NB4 (cell line): ENCODE results near the gene XRCC1.
"Not testable (repeated sequence)": the region's sequence is repeated elsewhere in the genome, so short reads cannot be mapped to it uniquely, and the experiment has no call there.

Experiments used
- DNase-seq: peaks from one replicate; pipeline ENCODE4 v3.0.0; 2010; ENCODE audit warnings: low read depth
- H3K4me3 ChIP-seq: one replicate; pipeline ENCODE4 v1.5.1; 2011; ENCODE audit warnings: mild to moderate bottlenecking, low read depth, low read length, moderate library complexity
- MYC ChIP-seq: IDR thresholded peaks from 2 replicates; pipeline ENCODE4 v1.6.1; 2011; ENCODE audit warnings: low read depth, low read length
- POLR2A ChIP-seq: IDR thresholded peaks from 2 replicates; pipeline ENCODE4 v1.6.1; 2011; ENCODE audit warnings: mild to moderate bottlenecking; ENCODE audit not compliant: insufficient read length; ENCODE audit errors: extremely low read depth
- TF ChIP-seq, protein P1 (sequence below): IDR thresholded peaks from 2 replicates; pipeline ENCODE4 v1.6.1; 2011; ENCODE audit warnings: low read depth, low read length
- TF ChIP-seq, protein P2 (sequence below): IDR thresholded peaks from one replicate; pipeline ENCODE4 v1.5.1; 2012; ENCODE audit warnings: low read depth, low read length

The XRCC1 gene

DNA sequence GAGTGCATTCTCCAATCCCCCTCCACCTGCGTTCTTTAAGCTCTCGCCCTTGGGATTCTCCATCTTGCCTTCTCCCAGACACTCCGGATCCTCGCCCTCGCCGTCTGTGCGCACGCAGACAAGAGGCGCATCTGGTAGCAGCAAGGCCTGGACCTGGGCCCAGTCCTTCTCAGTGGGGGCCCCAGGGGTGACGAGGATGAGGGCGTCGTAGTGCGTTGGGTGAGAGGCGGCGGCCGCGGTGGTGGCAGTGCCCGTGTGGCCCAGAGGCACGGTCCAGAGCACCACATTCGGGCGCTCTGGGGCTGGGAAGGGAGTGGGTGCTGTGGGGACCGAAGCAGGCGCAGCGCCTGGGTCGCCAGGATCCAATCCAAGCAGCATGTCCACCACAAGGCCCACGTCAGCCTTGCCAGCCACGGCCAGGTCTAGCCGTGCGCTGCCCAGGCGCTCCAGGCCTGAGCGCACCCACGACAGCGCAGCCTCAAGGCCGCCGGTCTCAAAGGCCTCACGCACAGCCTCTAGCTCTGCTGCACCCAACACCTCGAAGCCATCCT, 17.5 kb upstream of the XRCC1 start:
- no peak overlapping the region for H3K4me3 ChIP-seq
- TF ChIP-seq MYC (no peak), POLR2A (no peak)
- TF ChIP-seq, protein P1, sequence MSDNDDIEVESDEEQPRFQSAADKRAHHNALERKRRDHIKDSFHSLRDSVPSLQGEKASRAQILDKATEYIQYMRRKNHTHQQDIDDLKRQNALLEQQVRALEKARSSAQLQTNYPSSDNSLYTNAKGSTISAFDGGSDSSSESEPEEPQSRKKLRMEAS = no peak
- TF ChIP-seq, protein P2, sequence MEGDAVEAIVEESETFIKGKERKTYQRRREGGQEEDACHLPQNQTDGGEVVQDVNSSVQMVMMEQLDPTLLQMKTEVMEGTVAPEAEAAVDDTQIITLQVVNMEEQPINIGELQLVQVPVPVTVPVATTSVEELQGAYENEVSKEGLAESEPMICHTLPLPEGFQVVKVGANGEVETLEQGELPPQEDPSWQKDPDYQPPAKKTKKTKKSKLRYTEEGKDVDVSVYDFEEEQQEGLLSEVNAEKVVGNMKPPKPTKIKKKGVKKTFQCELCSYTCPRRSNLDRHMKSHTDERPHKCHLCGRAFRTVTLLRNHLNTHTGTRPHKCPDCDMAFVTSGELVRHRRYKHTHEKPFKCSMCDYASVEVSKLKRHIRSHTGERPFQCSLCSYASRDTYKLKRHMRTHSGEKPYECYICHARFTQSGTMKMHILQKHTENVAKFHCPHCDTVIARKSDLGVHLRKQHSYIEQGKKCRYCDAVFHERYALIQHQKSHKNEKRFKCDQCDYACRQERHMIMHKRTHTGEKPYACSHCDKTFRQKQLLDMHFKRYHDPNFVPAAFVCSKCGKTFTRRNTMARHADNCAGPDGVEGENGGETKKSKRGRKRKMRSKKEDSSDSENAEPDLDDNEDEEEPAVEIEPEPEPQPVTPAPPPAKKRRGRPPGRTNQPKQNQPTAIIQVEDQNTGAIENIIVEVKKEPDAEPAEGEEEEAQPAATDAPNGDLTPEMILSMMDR = no peak
- DNase-seq = no peak

DNA sequence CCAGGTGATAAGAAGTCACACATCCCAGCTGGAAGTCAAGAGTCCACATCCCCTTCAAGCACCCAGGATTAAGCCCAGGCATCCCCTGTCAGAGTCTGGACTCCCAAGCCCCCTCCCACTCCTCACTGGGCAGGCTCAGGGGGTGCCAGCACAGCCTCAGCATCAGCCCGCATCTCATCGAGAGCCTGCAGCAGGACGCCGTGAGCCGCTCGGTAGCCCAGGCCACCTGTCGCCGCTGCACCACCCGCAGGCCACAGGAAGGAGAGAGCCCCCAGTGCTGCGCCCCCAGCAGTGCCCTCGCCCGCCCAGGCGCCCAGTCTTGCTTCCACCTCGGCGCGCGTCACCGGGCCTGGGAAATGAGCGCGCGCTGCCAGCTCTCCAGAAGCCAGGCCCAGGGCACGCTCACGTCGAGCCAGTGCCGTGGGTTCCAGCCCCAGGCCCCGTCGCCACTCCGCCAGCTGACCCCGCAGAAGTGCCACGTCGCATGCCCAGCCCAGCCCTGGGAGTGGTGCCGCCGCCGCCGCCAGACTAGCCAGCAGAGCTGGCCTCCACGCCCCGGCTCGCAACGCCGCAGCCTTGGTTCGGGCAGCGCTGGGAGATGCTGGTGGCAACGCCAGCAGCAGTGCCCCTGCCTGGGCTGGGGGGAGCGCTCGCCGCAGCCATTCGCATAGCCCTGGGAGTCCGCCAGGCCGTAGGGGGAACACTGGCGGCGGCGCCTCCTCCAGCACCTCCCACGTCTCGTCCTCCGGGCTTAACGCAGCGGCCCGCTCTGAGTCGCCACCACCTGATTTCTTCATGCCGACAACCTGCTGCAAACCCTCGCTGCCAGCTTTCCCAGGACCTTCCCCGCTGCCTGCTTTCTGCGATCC, 16.8 kb upstream of the XRCC1 start:
- DNase-seq = no peak
- no peak overlapping the region for H3K4me3 ChIP-seq
- TF ChIP-seq POLR2A (no peak), MYC (no peak)
- TF ChIP-seq, protein P2 = no peak
- TF ChIP-seq, protein P1 = no peak

DNA sequence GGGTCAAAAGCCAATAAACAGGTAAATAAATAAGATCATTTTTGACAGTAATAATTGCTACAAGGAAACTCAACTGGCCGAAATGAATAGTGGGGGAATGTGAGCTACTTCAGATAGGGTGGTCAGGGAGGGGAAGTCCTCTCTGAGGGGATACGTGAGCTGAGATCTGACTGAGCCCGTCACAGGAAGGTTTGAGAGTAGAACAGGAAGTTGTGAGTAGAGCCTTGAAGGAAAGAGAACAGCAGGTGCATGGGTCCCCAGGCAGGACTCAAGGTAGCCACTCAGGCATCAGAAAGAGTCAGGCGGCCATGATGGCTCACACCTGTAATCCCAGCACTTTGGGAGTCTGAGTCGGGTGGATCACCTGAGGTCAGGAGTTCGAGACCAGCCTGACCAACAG, 14.4 kb upstream of the XRCC1 start:
- no peak for DNase-seq
- no peak overlapping the region for H3K4me3 ChIP-seq
- TF ChIP-seq, protein P2 = no peak
- no peak for TF ChIP-seq POLR2A
- no peak for TF ChIP-seq MYC
- TF ChIP-seq, protein P1 = no peak

DNA sequence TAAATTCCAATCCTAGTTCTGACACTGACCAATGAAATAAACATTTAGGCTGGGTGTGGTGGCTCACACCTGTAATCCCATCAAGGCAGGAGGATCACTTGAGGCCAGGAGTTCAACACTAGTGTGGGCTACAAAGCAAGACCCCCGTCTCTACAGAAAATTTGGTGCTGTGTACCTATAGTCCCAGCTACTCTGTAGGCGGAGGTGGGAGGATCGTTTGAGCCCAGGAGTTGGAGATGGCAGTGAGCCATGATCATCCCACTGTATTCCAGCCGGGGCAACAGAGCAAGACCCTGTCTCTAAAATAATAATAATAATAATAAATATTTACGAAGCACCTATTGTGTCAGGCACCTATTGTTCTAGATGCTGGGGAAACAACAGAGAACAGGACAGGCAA, 13.9 kb upstream of the XRCC1 start:
- no peak for TF ChIP-seq POLR2A
- TF ChIP-seq, protein P1 = no peak
- TF ChIP-seq, protein P2 = no peak
- TF ChIP-seq MYC = no peak
- H3K4me3 ChIP-seq = no peak overlapping the region

DNA sequence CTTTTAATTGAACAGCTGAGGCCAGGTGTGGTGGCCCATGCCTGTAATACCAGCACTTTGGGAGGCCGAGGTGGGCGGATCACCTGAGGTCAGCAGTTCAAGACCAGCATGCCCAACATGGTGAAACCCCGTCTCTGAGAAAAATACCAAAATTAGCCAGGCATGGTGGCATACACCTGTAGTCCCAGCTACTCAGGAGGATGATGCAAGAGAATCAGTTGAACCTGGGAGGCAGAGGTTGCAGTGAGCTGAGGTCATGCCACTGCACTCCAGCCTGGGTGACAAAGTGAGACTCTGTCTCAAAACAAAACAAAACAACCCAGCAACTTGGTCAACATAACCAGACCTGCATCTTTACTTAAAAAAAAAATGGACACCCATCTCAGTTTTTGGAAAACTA, 11.7 kb upstream of the XRCC1 start:
- H3K4me3 ChIP-seq, DNase-seq: not testable (repeated sequence)

More for the DNA sequence above, 13.9 kb upstream of the XRCC1 start:
- DNase-seq = no peak

DNA sequence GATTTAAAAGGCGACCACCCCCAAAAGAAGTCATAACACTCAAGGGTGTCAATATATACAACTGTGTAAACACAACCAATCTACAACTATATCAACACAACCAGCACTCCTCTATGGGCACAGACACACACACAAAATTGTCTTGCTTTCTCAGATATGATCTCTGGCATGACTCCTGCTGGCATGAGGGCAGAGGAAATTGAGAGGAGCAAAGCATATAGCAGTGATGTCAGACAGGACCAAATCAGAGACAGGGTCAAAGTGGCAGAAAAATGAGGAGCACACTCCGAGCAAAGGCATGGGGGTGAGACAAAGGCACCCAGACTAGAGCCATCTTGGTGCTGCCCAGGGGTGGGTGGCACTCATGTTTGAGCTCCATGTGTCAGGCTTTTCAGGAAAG, 11.0 kb upstream of the XRCC1 start:
- DNase-seq = no peak
- TF ChIP-seq MYC (no peak), POLR2A (no peak)
- TF ChIP-seq, protein P1 = no peak
- TF ChIP-seq, protein P2 = no peak

More for the DNA sequence above, 11.0 kb upstream of the XRCC1 start:
- H3K4me3 ChIP-seq = no peak overlapping the region
